HL-60 (cell line): ENCODE data around the gene RAI14.

Experiments
- DNase-seq, 2 experiments: peaks; one replicate each; pipeline ENCODE4 v3.0.0-alpha.2; 2010 to 2020; ENCODE audit warnings: low read depth in 1 of 2, low spot score in 1 of 2
- H3K27ac ChIP-seq: fragments of 250-450 bp; sonication (Bioruptor Pico); replicated peaks from 2 replicates; pipeline ENCODE4 v1.5.1; 2020; ENCODE audit warnings: mild to moderate bottlenecking, moderate library complexity
- H3K27me3 ChIP-seq: fragments of 250-450 bp; sonication (Bioruptor Pico); 2 replicates; pipeline ENCODE4 v1.5.1; 2021; ENCODE audit warnings: mild to moderate bottlenecking, moderate library complexity; ENCODE audit not compliant: insufficient read depth, poor library complexity, severe bottlenecking
- H3K4me3 ChIP-seq: replicated peaks from 2 replicates; pipeline ENCODE4 v1.5.1; 2011; ENCODE audit warnings: mild to moderate bottlenecking, control low read depth, low read length; ENCODE audit not compliant: insufficient read depth
- CTCF ChIP-seq: IDR thresholded peaks from one replicate; pipeline ENCODE4 v1.5.1; 2011; ENCODE audit warnings: low read length, control low read depth, inconsistent platforms; ENCODE audit not compliant: insufficient read depth
- GABPA ChIP-seq: IDR thresholded peaks from 2 replicates; pipeline ENCODE4 v1.6.1; 2012; ENCODE audit warnings: low read depth
- POLR2AphosphoS5 ChIP-seq: IDR thresholded peaks from 2 replicates; pipeline ENCODE4 v1.6.1; 2012; ENCODE audit warnings: low read depth
- REST ChIP-seq: IDR thresholded peaks from 2 replicates; pipeline ENCODE4 v1.6.1; 2012; ENCODE audit warnings: low read depth; ENCODE audit not compliant: insufficient replicate concordance
- SPI1 ChIP-seq: IDR thresholded peaks from 2 replicates; pipeline ENCODE4 v1.6.1; 2012; ENCODE audit warnings: low read depth, mild to moderate bottlenecking, borderline replicate concordance

Gene RAI14

GRCh38 chr5:34616651-34617050 lies 39.5 kb upstream of the RAI14 start:
- no peak for DNase-seq
- Histone ChIP-seq H3K27ac (no peak overlapping the region), H3K27me3 (no peaks in the 10 kb centered on the region), H3K4me3 (no peak overlapping the region)
- no peak for TF ChIP-seq SPI1
- no peak for TF ChIP-seq GABPA
- no peak for TF ChIP-seq REST
- no peak for TF ChIP-seq CTCF
- no peak for TF ChIP-seq POLR2AphosphoS5

GRCh38 chr5:34618371-34619065 lies 37.6 kb upstream of the RAI14 start:
- DNase-seq, result no peak
- H3K27ac ChIP-seq, result no peak overlapping the region
- no peak for TF ChIP-seq GABPA
- TF ChIP-seq SPI1, result no peak
- no peak for TF ChIP-seq POLR2AphosphoS5
- no peak for TF ChIP-seq REST
- TF ChIP-seq CTCF, result no peak
- no peak overlapping the region for H3K4me3 ChIP-seq
- H3K27me3 ChIP-seq, result no peaks in the 10 kb centered on the region

- H3K27me3 ChIP-seq, result no peaks in the 10 kb centered on the region
- no peak overlapping the region for H3K4me3 ChIP-seq
- no peak for DNase-seq
- H3K27ac ChIP-seq, result no peak overlapping the region
- TF ChIP-seq POLR2AphosphoS5 (no peak), REST (no peak), SPI1 (no peak), CTCF (no peak), GABPA (no peak)
These were observed 35.9 kb upstream of the RAI14 start for GRCh38 chr5:34620185-34620584.
